Measurements from ENCODE around the gene DACT3. TPM values are rescaled to one million over a fixed set of nuclear protein-coding genes. Genes with fewer than 3 reads are reported as not detected.

Gene DACT3
- total RNA-seq, 2 donors from 2014 or later = 0.99 to 4.4 TPM

DNA sequence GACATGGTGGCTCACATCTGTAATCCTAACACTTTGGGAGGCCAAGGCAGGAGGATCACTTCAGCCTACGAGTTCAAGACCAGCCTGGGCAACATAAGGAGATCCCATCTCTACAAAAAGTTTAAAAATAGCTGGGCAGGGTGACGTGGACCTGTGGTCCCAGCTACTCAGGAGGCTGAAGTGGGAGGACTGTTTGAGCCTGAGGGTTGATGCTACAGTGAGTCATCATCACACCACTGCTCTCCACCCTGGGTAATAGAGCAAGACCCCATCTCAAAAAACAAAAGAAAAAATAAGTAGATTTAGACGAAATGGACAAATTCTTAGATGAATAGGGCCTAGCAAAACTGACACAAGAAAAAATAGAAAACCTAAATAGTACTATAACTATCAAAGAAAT is 14.6 kb downstream of the DACT3 start:
- TF ChIP-seq POLR2A (IDR thresholded peaks at IDR 0.05) = no peak
- TF ChIP-seq, protein P1, sequence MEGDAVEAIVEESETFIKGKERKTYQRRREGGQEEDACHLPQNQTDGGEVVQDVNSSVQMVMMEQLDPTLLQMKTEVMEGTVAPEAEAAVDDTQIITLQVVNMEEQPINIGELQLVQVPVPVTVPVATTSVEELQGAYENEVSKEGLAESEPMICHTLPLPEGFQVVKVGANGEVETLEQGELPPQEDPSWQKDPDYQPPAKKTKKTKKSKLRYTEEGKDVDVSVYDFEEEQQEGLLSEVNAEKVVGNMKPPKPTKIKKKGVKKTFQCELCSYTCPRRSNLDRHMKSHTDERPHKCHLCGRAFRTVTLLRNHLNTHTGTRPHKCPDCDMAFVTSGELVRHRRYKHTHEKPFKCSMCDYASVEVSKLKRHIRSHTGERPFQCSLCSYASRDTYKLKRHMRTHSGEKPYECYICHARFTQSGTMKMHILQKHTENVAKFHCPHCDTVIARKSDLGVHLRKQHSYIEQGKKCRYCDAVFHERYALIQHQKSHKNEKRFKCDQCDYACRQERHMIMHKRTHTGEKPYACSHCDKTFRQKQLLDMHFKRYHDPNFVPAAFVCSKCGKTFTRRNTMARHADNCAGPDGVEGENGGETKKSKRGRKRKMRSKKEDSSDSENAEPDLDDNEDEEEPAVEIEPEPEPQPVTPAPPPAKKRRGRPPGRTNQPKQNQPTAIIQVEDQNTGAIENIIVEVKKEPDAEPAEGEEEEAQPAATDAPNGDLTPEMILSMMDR (IDR thresholded peaks at IDR 0.05) = no peak
- intact Hi-C loops (cut with DNase I) = no loop called here
- H3K4me1 ChIP-seq = peaks cover 5% of the 10 kb centered on the region
- DNase-seq = no peak
- H3K36me3 ChIP-seq (replicated peaks in 1 of 2; ENCODE audit: insufficient read depth in 1 of 2, low read depth in 2 of 2) = no peaks in the 10 kb centered on the region
- 65 to 72% methylated on average over 3 of the region's 3 CpGs for WGBS, 2 donors
- no peak overlapping the region for H3K27ac ChIP-seq
- H3K4me3 ChIP-seq = no peak overlapping the region
- no peaks in the 10 kb centered on the region for H3K9me3 ChIP-seq
- no peak for ATAC-seq
- peaks cover 0 to 9% of the 10 kb centered on the region in 2 donors for H3K27me3 ChIP-seq

DNA sequence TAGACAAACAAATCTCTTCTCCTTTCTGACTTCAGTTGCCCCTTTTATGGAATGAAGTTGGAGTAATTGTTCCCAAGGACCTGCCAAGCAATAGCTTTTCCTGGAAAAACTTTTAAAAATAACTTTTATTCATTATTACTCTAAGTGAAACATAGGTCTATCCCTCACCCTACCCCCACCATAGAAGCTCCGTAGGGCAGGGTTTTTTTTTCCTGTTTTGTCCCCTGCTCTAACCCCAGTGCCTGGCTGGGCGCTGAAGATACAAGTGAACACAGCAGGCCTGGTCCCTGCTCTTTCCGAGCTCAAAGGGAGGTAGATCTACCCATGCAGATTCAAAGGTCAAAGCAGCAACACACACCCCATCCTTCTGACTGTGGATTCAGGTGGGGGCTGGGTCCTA is 16.3 kb downstream of the DACT3 start:
- H3K4me1 ChIP-seq = peaks cover 5% of the 10 kb centered on the region
- no peak overlapping the region for H3K27ac ChIP-seq
- no peak overlapping the region for H3K4me3 ChIP-seq
- WGBS, 2 donors = 50 to 53% methylated on average over 3 of the region's 3 CpGs
- H3K27me3 ChIP-seq = peaks cover 0 to 17% of the 10 kb centered on the region in 2 donors
- H3K36me3 ChIP-seq (replicated peaks in 1 of 2; ENCODE audit: insufficient read depth in 1 of 2, low read depth in 2 of 2) = no peaks in the 10 kb centered on the region
- DNase-seq (no peak), ATAC-seq (no peak)
- intact Hi-C loops (cut with DNase I) = no loop called here
- no peaks in the 10 kb centered on the region for H3K9me3 ChIP-seq
- TF ChIP-seq, protein P1 (IDR thresholded peaks at IDR 0.05) = no peak
- TF ChIP-seq POLR2A (IDR thresholded peaks at IDR 0.05) = no peak

DNA sequence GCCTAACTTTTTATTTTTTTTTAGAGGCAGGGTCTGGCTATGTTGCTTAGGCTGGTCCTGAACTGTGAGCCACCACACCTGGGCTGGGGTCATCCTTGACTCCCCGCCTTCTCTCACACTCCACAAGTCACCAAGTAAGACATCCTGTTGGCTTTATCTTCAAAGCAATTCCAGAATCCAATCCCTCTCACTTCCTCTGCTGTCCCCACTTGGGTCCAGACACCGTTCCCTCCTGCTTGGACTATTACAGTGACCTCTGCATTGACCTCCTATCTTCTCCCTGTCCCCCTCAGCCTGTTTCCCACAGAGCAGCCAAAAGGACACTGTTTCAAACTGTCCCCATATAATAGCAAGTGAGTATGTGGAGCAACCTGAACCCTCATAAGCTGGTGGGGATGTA is 20.3 kb downstream of the DACT3 start:
- 88 to 93% methylated on average over 2 of the region's 2 CpGs for WGBS, 2 donors
- Histone ChIP-seq H3K36me3 (replicated peaks in 1 of 2; ENCODE audit: insufficient read depth in 1 of 2, low read depth in 2 of 2) (no peaks in the 10 kb centered on the region), H3K4me1 (peaks cover 17% of the 10 kb centered on the region), H3K9me3 (no peaks in the 10 kb centered on the region), H3K4me3 (no peak overlapping the region), H3K27ac (no peak overlapping the region), H3K27me3 (peaks cover 0 to 8% of the 10 kb centered on the region in 2 donors)
- no peak for DNase-seq
- no peak for TF ChIP-seq POLR2A (IDR thresholded peaks at IDR 0.05)
- ATAC-seq = no peak
- intact Hi-C loops (cut with DNase I) = no loop called here

DNA sequence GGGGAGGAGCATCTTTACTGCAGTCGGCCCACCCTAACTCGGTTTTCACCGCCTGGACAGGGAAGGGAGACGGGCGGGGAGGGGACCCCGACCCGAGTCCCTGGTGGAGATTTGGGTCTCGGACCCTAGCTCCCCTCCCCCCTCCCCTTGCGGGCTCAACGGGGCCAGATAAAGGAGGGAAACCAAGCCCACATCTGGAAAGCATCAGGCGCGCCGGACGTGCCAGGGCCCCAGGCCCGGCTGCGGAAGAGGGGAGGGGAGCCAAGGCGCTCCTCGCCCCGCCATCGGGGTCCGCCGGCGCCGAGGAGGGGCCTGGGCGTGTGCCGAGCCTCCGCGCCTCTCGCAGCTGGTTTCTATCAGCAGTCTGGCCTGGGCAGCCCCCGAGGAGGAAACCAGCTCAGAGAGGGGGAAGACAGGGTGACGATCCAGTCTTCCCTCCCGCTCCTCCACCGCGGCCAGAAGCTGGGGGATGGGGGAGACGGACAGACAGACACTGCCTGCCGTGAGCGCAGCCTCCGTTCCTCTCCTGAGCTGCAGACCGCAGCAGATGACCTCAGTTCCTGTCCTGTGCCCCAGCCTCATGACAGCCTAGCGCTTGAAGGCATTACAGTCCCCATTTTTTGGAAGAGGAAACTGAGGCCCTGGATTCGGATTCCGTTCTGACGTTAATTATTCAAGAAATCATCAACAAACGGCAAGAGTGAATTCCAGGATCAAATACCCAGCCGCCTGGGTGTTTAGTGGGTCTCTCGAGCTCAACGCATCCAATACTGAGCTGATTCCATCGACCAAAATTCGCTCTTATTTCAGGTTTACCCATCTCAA is 21.4 kb downstream of the DACT3 start:
- intact Hi-C loops (cut with DNase I) = no loop called here
- TF ChIP-seq, protein P1 (IDR thresholded peaks at IDR 0.05) = no peak
- TF ChIP-seq POLR2A (IDR thresholded peaks at IDR 0.05) = no peak
- Histone ChIP-seq H3K27ac (peak overlapping the region in 1 of 4 donors; percentile 2), H3K27me3 (peaks cover 0 to 8% of the 10 kb centered on the region in 2 donors), H3K36me3 (replicated peaks in 1 of 2; ENCODE audit: insufficient read depth in 1 of 2, low read depth in 2 of 2) (no peaks in the 10 kb centered on the region), H3K9me3 (no peaks in the 10 kb centered on the region), H3K4me1 (peaks cover 22% of the 10 kb centered on the region), H3K4me3 (no peak overlapping the region)
- DNase-seq (peak in 2 of 4 donors; percentile 22 to 44), ATAC-seq (peak; percentile 31)
- WGBS, 2 donors = 7 to 14% methylated on average over 14 to 44 of the region's 49 CpGs

DNA sequence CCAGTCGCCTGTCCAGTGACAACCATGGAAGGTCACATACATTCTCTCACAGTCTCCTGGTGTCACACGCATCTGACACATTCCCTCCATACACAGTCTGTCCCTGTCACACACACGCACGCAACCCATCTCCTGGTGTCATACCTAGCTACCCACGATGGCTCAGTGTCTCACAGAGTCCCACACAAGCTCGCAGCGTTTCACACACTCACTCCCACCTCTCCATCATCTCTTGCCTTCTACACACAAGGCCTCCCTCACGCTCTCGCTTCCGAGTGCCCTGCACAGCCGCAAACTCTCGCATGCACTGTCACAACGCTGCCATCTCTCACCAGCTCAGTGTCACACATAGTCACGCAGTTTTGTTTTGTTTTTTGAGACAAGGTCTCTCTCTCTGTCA is 23.8 kb downstream of the DACT3 start:
- TF ChIP-seq, protein P1 (IDR thresholded peaks at IDR 0.05) = no peak
- DNase-seq (no peak), ATAC-seq (no peak)
- H3K36me3 ChIP-seq (replicated peaks in 1 of 2; ENCODE audit: insufficient read depth in 1 of 2, low read depth in 2 of 2) = no peaks in the 10 kb centered on the region
- no peaks in the 10 kb centered on the region for H3K9me3 ChIP-seq
- peaks cover 0 to 8% of the 10 kb centered on the region in 2 donors for H3K27me3 ChIP-seq
- H3K4me3 ChIP-seq = no peak overlapping the region
- 62 to 74% methylated on average over 14 of the region's 14 CpGs for WGBS, 2 donors
- no peak overlapping the region for H3K27ac ChIP-seq
- intact Hi-C loops (cut with DNase I) = no loop called here
- peaks cover 35% of the 10 kb centered on the region for H3K4me1 ChIP-seq
